GM19239 (cell line): ENCODE results near the gene CDX1.

Source experiments
- DNase-seq: peaks from one replicate; pipeline ENCODE4 v3.0.0; 2011; ENCODE audit warnings: low spot score; ENCODE audit not compliant: insufficient read length
- FAIRE-seq: peaks from 2 replicates; lab custom pipeline; 2011; peaks lifted over from hg19 to GRCh38; lab: Jason Lieb, UNC

Gene CDX1

GRCh38 chr5:150166650-150167511 lies at the start of gene CDX1:
CDX1 (plus strand) TSS chr5:150166778; CDS start chr5:150166877, 99 bp downstream.
- DNase-seq (no peak), FAIRE-seq (no peak)

- DNase-seq (no peak), FAIRE-seq (no peak)
Measured at GRCh38 chr5:150117945-150118560, 48.5 kb upstream of the CDX1 start.

- no peak for FAIRE-seq
Measured at GRCh38 chr5:150118561-150119229, 47.9 kb upstream of the CDX1 start.

GRCh38 chr5:150119421-150120061 lies 47.0 kb upstream of the CDX1 start:
- FAIRE-seq (no peak), DNase-seq (no peak)

More at GRCh38 chr5:150118561-150119229, 47.9 kb upstream of the CDX1 start:
- DNase-seq: no peak

- DNase-seq (no peak), FAIRE-seq (no peak)
Measured at GRCh38 chr5:150120062-150120441, 46.5 kb upstream of the CDX1 start.

GRCh38 chr5:150120617-150121447 lies 45.7 kb upstream of the CDX1 start:
- FAIRE-seq (no peak), DNase-seq (no peak)

- DNase-seq (no peak), FAIRE-seq (no peak)
Measured at GRCh38 chr5:150121448-150122157, 45.0 kb upstream of the CDX1 start.

GRCh38 chr5:150122158-150122510 lies 44.4 kb upstream of the CDX1 start:
- peak; percentile 79 for DNase-seq
- FAIRE-seq: peak; percentile 11

- FAIRE-seq (no peak), DNase-seq (no peak)
Measured at GRCh38 chr5:150122536-150123481, 43.8 kb upstream of the CDX1 start.

- FAIRE-seq (no peak), DNase-seq (no peak)
Measured at GRCh38 chr5:150123542-150123941, 43.0 kb upstream of the CDX1 start.

GRCh38 chr5:150124111-150124557 lies 42.4 kb upstream of the CDX1 start:
- FAIRE-seq (no peak), DNase-seq (no peak)

GRCh38 chr5:150124596-150124995 lies 42.0 kb upstream of the CDX1 start:
- FAIRE-seq: no peak
- no peak for DNase-seq

- FAIRE-seq (no peak), DNase-seq (no peak)
Measured at GRCh38 chr5:150125334-150125733, 41.2 kb upstream of the CDX1 start.

- DNase-seq (no peak), FAIRE-seq (no peak)
Measured at GRCh38 chr5:150126199-150126920, 40.2 kb upstream of the CDX1 start.

- DNase-seq: no peak
- no peak for FAIRE-seq
Measured at GRCh38 chr5:150126921-150127265, 39.7 kb upstream of the CDX1 start.

GRCh38 chr5:150129454-150129812 lies 37.1 kb upstream of the CDX1 start:
- DNase-seq: no peak
- FAIRE-seq: no peak

- DNase-seq: peak; percentile 80
- peak; percentile 66 for FAIRE-seq
Measured at GRCh38 chr5:150129813-150130492, 36.6 kb upstream of the CDX1 start.
